ENCODE results near the gene DMRT1.

GRCh38 chr9:976943-977837 lies 135.7 kb downstream of the DMRT1 start:
- TF ChIP-seq CTCF (conservative IDR thresholded peaks at IDR 0.05 in 1 of 2, IDR thresholded peaks at IDR 0.05 in 1 of 2; ENCODE audit: extremely low read depth in 1 of 2, insufficient read depth in 1 of 2, low read depth in 1 of 2, low read length in 2 of 2): no peak
- TF ChIP-seq EZH2 (IDR thresholded peaks at IDR 0.05; ENCODE audit: borderline replicate concordance, low read length): no peak
